Measurements from ENCODE around the gene TAOK3. TPM values are rescaled to one million over a fixed set of nuclear protein-coding genes. Genes with fewer than 3 reads are reported as not detected.

The TAOK3 gene
- total and polyA plus RNA-seq, 4 donors, result 19.9 to 54.5 (median 37.7) TPM

- 33 to 35% methylated on average over 8 of the region's 8 CpGs for WGBS, 2 donors
- Histone ChIP-seq H3K9ac (ENCODE audit: insufficient read depth in 1 of 2, low read length in 2 of 2) (peak overlapping the region in 1 of 2 donors; percentile 73), H3K4me1 (ENCODE audit: control insufficient read depth in 5 of 5, insufficient read depth in 5 of 5, low read length in 5 of 5) (peaks cover 0 to 21% (median 8%) of the 10 kb centered on the region in 5 donors), H3K9me3 (ENCODE audit: control insufficient read depth in 4 of 4, insufficient read depth in 3 of 4, low read length in 3 of 4) (no peaks in the 10 kb centered on the region), H3K27me3 (ENCODE audit: control insufficient read depth in 3 of 3, insufficient read depth in 3 of 3, low read length in 2 of 3) (no peaks in the 10 kb centered on the region), H3K4me3 (peak overlapping the region; percentile 35), H3K27ac (ENCODE audit: low read depth in 1 of 2, low read length in 1 of 2) (peak overlapping the region in 1 of 2 donors; percentile 56), H3K36me3 (ENCODE audit: control insufficient read depth in 4 of 4, insufficient read depth in 4 of 4, low read length in 4 of 4) (peaks cover 9 to 25% (median 10%) of the 10 kb centered on the region in 4 donors)
- DNase-seq (peak; percentile 72 to 82 (median 72)), ATAC-seq (ENCODE audit: insufficient read depth, low FRiP score) (no peak)
- peak; percentile 92 for TF ChIP-seq CTCF (IDR thresholded peaks at IDR 0.05; ENCODE audit: control extremely low read depth, extremely low read depth)
Measured at GRCh38 chr12:118377884-118378470, 5.3 kb upstream of the TAOK3 start.

DNA sequence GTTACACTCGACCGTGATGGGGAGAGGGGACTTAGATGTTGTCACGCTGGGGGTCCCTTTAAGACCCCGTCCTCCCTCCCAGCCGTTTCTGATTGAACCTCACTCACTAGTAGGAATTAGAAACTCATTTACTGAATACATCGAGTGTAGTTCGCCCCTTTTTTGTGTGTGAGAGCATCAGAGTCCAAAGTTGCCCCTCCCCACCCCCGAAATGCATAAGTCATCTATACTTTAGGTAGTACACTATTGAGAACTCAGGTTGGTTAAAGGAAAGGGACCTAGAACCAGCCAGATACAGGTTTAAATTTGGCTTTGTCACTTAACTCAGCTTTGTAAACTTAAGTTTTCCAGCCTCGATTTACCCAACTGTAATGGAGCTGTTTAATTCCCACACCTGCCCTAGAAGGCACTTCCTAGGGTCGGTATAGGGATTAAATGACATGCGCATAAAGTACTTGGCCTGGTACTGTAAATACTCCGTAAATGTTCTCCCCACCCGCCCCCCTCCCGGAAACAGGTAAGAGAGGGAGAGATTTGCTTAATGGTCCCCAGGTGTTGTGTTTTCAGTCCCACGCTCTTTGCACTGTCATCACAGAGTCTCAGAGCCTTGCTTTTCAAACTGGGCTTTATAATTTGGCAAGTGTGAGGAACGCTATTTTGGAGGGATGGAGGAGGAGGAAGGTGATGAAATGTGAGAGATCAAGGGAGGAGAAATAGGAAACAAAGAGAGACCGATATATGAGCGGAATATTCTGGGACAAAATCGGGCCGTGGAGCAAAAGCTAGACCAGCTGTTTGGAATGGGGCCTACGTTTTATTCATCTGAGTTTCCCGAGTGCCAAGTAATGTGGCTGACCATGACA is 4.5 kb upstream of the TAOK3 start:
- Histone ChIP-seq H3K4me3 (peak overlapping the region; percentile 96), H3K4me1 (ENCODE audit: control insufficient read depth in 5 of 5, insufficient read depth in 5 of 5, low read length in 5 of 5) (peaks cover 0 to 21% (median 8%) of the 10 kb centered on the region in 5 donors), H3K27ac (ENCODE audit: low read depth in 1 of 2, low read length in 1 of 2) (peak overlapping the region in 1 of 2 donors; percentile 56), H3K9me3 (ENCODE audit: control insufficient read depth in 4 of 4, insufficient read depth in 3 of 4, low read length in 3 of 4) (no peaks in the 10 kb centered on the region), H3K9ac (ENCODE audit: insufficient read depth in 1 of 2, low read length in 2 of 2) (peak overlapping the region; percentile 30 to 73), H3K36me3 (ENCODE audit: control insufficient read depth in 4 of 4, insufficient read depth in 4 of 4, low read length in 4 of 4) (peaks cover 8 to 22% (median 10%) of the 10 kb centered on the region in 4 donors), H3K27me3 (ENCODE audit: control insufficient read depth in 3 of 3, insufficient read depth in 3 of 3, low read length in 2 of 3) (no peaks in the 10 kb centered on the region)
- TF ChIP-seq CTCF (IDR thresholded peaks at IDR 0.05; ENCODE audit: control extremely low read depth, extremely low read depth), result no peak
- DNase-seq, result peak in 2 of 3 donors; percentile 13 to 19
- no peak for ATAC-seq (ENCODE audit: insufficient read depth, low FRiP score)
- 3% methylated on average over 22 of the region's 22 CpGs for WGBS, 2 donors

GRCh38 chr12:118376089-118377020 is 3.6 kb upstream of the TAOK3 start, which contains the start of gene SUDS3:
TSS of gene SUDS3 (plus strand) at chr12:118376555. CDS start at chr12:118376692, 137 bp downstream.
- TF ChIP-seq CTCF (IDR thresholded peaks at IDR 0.05; ENCODE audit: control extremely low read depth, extremely low read depth), result peak; percentile 88

More at GRCh38 chr12:118376089-118377020, 3.6 kb upstream of the TAOK3 start, which contains the start of gene SUDS3:
- Histone ChIP-seq H3K36me3 (ENCODE audit: control insufficient read depth in 4 of 4, insufficient read depth in 4 of 4, low read length in 4 of 4) (peaks cover 4 to 15% (median 6%) of the 10 kb centered on the region in 4 donors), H3K9ac (ENCODE audit: insufficient read depth in 1 of 2, low read length in 2 of 2) (peak within 1 kb of the TSS; percentile 30 to 96), H3K4me3 (peak within 1 kb of the TSS; percentile 96), H3K4me1 (ENCODE audit: control insufficient read depth in 5 of 5, insufficient read depth in 5 of 5, low read length in 5 of 5) (peaks cover 0 to 21% (median 8%) of the 10 kb centered on the region in 5 donors), H3K9me3 (ENCODE audit: control insufficient read depth in 4 of 4, insufficient read depth in 3 of 4, low read length in 3 of 4) (no peaks in the 10 kb centered on the region), H3K27me3 (ENCODE audit: control insufficient read depth in 3 of 3, insufficient read depth in 3 of 3, low read length in 2 of 3) (no peaks in the 10 kb centered on the region), H3K27ac (ENCODE audit: low read depth in 1 of 2, low read length in 1 of 2) (peak within 1 kb of the TSS; percentile 97 to 98)
- DNase-seq (peak; percentile 90 to 92 (median 91)), ATAC-seq (ENCODE audit: insufficient read depth, low FRiP score) (peak; percentile 76)
- 0 to 1% methylated on average over 89 to 102 of the region's 102 CpGs for WGBS, 2 donors

Measured in lung (tissue), 12 donors.